ENCODE data around the gene SRCAP.

DNA sequence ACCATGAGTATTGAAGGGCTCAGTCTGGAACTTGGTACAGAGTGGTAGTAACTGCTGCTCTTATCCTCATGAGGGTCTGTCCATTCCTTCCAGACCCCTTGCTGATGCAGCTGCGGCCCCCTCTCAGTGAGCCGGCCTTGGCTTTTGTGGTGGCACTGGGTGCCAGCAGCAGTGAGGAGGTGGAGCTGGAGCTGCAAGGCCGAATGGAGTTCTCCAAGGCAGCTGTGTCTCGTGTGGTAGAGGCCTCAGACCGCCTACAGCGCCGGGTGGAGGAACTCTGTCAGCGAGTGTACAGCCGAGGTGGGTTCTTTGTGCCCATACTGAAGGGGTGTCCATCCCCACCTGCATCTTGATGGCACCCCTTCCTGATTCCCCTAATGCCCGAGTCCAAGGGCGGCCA is 65.1 kb downstream of the SRCAP start:
- TF ChIP-seq, protein P1, sequence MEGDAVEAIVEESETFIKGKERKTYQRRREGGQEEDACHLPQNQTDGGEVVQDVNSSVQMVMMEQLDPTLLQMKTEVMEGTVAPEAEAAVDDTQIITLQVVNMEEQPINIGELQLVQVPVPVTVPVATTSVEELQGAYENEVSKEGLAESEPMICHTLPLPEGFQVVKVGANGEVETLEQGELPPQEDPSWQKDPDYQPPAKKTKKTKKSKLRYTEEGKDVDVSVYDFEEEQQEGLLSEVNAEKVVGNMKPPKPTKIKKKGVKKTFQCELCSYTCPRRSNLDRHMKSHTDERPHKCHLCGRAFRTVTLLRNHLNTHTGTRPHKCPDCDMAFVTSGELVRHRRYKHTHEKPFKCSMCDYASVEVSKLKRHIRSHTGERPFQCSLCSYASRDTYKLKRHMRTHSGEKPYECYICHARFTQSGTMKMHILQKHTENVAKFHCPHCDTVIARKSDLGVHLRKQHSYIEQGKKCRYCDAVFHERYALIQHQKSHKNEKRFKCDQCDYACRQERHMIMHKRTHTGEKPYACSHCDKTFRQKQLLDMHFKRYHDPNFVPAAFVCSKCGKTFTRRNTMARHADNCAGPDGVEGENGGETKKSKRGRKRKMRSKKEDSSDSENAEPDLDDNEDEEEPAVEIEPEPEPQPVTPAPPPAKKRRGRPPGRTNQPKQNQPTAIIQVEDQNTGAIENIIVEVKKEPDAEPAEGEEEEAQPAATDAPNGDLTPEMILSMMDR (IDR thresholded peaks at IDR 0.05): no peak
- TF ChIP-seq POLR2A (IDR thresholded peaks at IDR 0.05): no peak
